MCF 10A (cell line): ENCODE data around the gene QSER1. TPM values are rescaled to one million over a fixed set of nuclear protein-coding genes. Genes with fewer than 3 reads are reported as not detected.
A peak's percentile ranks its signal among the peaks of the same experiment; 100 is the strongest.

Experiments used
- BruUV-seq: library from RNA; stranded (reverse); fragments of 400-500 nt; replicated peaks from 2 replicates; lab custom pipeline; 2021; lab: Mats Ljungman, UMichigan
- CTCF ChIA-PET: fragments of 300-600 bp; sonication (Branson Sonifier 250); formaldehyde crosslinking; extraction: SDS; loops from one replicate; lab custom pipeline; 2021; ENCODE audit warnings: antibody characterized with exemption, inconsistent platforms; lab: Yijun Ruan, JAX
- POLR2A ChIA-PET: fragments of 300-600, 350-650 bp; sonication (Branson Sonifier 250); formaldehyde crosslinking; extraction: SDS; loops from one replicate; lab custom pipeline; 2020; ENCODE audit warnings: antibody characterized with exemption, inconsistent platforms; lab: Yijun Ruan, JAX
- DNase-seq: peaks from one replicate; pipeline ENCODE4 v3.0.0-alpha.2; 2018; ENCODE audit not compliant: unreplicated experiment
- H3K27ac Mint-ChIP-seq: one replicate; pipeline ENCODE4 v1.8.0; 2022; ENCODE audit warnings: mild to moderate bottlenecking, low read depth, mixed read lengths; ENCODE audit not compliant: unreplicated experiment
- H3K27me3 Mint-ChIP-seq: one replicate; pipeline ENCODE4 v1.8.0; 2022; ENCODE audit warnings: mixed read lengths; ENCODE audit not compliant: insufficient read depth, unreplicated experiment
- H3K36me3 Mint-ChIP-seq: one replicate; pipeline ENCODE4 v1.8.0; 2022; ENCODE audit warnings: mild to moderate bottlenecking, moderate library complexity, mixed read lengths; ENCODE audit not compliant: insufficient read depth, unreplicated experiment
- H3K4me1 Mint-ChIP-seq: one replicate; pipeline ENCODE4 v1.8.0; 2022; ENCODE audit warnings: mixed read lengths; ENCODE audit not compliant: insufficient read depth, unreplicated experiment
- H3K4me3 Mint-ChIP-seq: one replicate; pipeline ENCODE4 v1.8.0; 2022; ENCODE audit warnings: mild to moderate bottlenecking, moderate library complexity, mixed read lengths; ENCODE audit not compliant: unreplicated experiment
- H3K9me3 Mint-ChIP-seq: one replicate; pipeline ENCODE4 v1.8.0; 2022; ENCODE audit warnings: mixed read lengths; ENCODE audit not compliant: unreplicated experiment
- intact Hi-C: fragments of 100-400 bp; cut with micrococcal nuclease; formaldehyde crosslinking; loops from 2 replicates; pipeline ENCODE4 v1.14.1; 2022
- total RNA-seq: library from RNA; stranded (reverse); gene quantifications from 2 replicates; pipeline ENCODE4 v1.2.3, GENCODE V29; 2022
- TF ChIP-seq, protein P1 (sequence below): fragments of 200-600 bp; IDR thresholded peaks from one replicate; pipeline ENCODE4 v1.8.0; 2022; ENCODE audit warnings: antibody characterized with exemption, mild to moderate bottlenecking; ENCODE audit not compliant: unreplicated experiment

Gene QSER1
- total RNA-seq, 1 experiment from 2014 or later: 39.3 TPM

DNA sequence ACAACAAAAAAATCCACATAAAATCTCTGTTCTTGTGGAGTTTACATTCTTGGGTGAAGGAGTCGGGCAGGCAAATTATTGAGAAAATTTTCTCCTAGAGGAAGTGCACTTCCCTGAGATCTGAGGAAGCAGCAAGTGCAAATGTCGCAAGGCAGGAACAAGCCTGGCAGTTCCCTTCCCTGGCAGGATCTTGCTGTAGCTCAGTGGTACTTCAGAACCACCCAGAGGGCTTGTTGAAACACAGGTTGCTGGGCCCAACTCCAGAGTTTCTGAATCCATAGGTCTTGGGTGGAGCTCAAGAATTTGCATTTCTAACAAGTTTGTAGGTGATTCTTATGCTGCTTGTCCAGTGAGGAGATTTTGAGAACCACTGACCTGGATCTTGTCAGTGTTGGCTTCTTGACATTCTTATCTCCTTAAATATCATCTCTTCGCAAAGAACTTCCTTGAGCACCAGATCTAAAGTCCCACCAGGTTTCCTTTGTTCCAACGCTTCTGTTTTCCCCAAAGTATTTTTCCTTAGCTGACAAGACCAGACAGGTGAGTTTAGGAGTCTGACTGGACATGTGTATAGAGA is 9.6 kb downstream of the QSER1 start:
- ChIA-PET POLR2A (interaction anchor here (2.0 to 2.5 kb wide), 2 partner anchors 8 to 10 kb away, joined by 8 to 12 read pairs; partner anchors contain the start of gene QSER1), CTCF (interaction anchor here (0.6 to 1.0 kb wide), 6 partner anchors 58 to 671 kb away, joined by 3 to 5 read pairs (median 3); no protein-coding TSS in a partner anchor)
- H3K27ac Mint-ChIP-seq: peak overlapping the region; percentile 51
- no peaks in the 10 kb centered on the region for H3K27me3 Mint-ChIP-seq
- BruUV-seq: no TSS peak
- DNase-seq: peak; percentile 30
- H3K9me3 Mint-ChIP-seq: no peaks in the 10 kb centered on the region
- intact Hi-C loops: no loop called here
- peaks cover 13% of the 10 kb centered on the region for H3K36me3 Mint-ChIP-seq
- H3K4me3 Mint-ChIP-seq: no peak overlapping the region
- peaks cover 43% of the 10 kb centered on the region for H3K4me1 Mint-ChIP-seq
- TF ChIP-seq, protein P1, sequence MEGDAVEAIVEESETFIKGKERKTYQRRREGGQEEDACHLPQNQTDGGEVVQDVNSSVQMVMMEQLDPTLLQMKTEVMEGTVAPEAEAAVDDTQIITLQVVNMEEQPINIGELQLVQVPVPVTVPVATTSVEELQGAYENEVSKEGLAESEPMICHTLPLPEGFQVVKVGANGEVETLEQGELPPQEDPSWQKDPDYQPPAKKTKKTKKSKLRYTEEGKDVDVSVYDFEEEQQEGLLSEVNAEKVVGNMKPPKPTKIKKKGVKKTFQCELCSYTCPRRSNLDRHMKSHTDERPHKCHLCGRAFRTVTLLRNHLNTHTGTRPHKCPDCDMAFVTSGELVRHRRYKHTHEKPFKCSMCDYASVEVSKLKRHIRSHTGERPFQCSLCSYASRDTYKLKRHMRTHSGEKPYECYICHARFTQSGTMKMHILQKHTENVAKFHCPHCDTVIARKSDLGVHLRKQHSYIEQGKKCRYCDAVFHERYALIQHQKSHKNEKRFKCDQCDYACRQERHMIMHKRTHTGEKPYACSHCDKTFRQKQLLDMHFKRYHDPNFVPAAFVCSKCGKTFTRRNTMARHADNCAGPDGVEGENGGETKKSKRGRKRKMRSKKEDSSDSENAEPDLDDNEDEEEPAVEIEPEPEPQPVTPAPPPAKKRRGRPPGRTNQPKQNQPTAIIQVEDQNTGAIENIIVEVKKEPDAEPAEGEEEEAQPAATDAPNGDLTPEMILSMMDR: no peak

DNA sequence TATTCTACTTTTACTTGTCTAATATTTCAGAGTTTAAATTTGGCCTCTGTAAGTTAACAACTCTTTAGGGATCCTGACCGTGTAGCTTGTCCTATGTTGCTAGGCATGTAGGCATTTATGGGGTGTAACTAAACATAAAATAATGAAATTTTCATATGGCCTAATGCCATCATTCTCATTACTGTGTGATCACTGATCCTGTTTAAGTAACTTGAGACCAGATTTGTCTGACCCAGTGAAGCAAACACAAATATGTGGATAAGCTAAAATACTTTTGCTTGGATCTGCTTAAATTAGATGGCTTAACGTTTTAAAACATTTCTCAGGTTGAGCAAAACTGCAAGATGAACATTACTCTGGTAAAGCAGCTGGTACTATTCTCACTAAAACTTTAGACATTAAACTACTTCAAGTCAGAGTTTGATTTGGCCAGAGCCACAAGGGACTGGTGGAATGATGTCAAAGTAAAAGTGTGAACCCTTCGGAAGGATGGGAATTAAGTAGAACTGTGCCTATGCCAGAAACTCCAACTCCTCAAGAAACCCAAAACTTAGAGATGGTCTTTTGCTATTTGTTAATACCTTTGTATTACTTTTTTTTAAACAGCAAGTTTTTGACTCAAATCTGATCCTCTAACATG is 12.5 kb downstream of the QSER1 start:
- H3K27ac Mint-ChIP-seq: peak overlapping the region; percentile 31
- H3K36me3 Mint-ChIP-seq: no peaks in the 10 kb centered on the region
- no peaks in the 10 kb centered on the region for H3K27me3 Mint-ChIP-seq
- no peak for DNase-seq
- ChIA-PET CTCF (interaction anchor here (0.6 to 1.2 kb wide), 4 partner anchors 13 to 668 kb away, joined by 3 to 4 read pairs (median 3); partner anchors contain the start of gene QSER1), POLR2A (interaction anchor here (0.7 to 2.2 kb wide), 3 partner anchors 10 to 24 kb away, joined by 3 to 13 read pairs (median 7); partner anchors contain the start of gene QSER1)
- TF ChIP-seq, protein P1: no peak
- intact Hi-C loops: no loop called here
- no TSS peak for BruUV-seq
- H3K4me1 Mint-ChIP-seq: peaks cover 23% of the 10 kb centered on the region
- H3K9me3 Mint-ChIP-seq: no peaks in the 10 kb centered on the region
- H3K4me3 Mint-ChIP-seq: no peak overlapping the region

DNA sequence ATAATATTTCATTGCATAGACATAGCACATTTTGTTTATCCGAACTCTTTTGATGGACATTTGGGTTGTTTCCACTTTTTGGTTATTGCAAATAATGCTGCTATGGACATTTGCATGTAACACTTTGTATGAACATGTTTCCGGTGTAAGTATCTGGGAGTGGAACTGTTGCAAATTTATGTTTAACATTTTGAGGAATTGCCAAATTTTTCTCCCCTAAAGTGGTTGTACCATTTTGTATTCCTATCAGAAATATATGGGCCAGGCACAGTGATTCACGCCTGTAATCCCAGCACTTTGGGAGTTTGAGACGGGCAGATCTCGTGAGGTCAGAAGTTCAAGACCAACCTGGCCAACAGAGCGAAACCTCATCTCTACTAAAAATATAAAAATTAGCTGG is 16.0 kb downstream of the QSER1 start:
- Mint-ChIP-seq H3K27me3 (no peaks in the 10 kb centered on the region), H3K27ac (no peak overlapping the region), H3K9me3 (no peaks in the 10 kb centered on the region), H3K4me3 (no peak overlapping the region), H3K36me3 (no peaks in the 10 kb centered on the region), H3K4me1 (peaks cover 11% of the 10 kb centered on the region)
- no peak for DNase-seq
- intact Hi-C loops: no loop called here
- TF ChIP-seq, protein P1: no peak
- POLR2A ChIA-PET: interaction anchor here (0.6 kb wide), 1 partner anchor 80 kb away, joined by 3 read pairs; no protein-coding TSS in a partner anchor
- CTCF ChIA-PET: interaction anchor here (0.7 kb wide), 1 partner anchor 46 kb away, joined by 3 read pairs; no protein-coding TSS in a partner anchor
- BruUV-seq: no TSS peak

DNA sequence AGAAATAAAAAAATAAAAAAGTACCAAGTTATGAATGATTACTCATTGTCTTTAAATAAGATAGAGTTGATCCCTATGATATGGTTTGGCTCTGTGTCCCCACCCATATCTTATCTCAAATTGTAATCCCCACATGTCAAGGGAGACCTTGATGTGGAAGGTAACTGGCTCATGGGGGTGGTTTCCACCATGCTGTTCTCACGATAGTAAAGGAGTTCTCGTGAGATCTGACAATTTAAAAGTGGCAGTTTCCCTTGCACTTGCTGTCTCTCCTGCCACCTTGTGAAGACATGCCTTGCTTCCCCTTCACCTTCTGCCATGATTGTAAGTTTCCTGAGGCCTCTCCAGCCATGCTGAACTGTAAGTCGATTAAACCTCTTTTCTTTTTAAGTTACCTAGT is 18.8 kb downstream of the QSER1 start:
- H3K27ac Mint-ChIP-seq: no peak overlapping the region
- intact Hi-C loops: no loop called here
- H3K9me3 Mint-ChIP-seq: no peaks in the 10 kb centered on the region
- BruUV-seq: no TSS peak
- ChIA-PET CTCF (no interaction called here), POLR2A (no interaction called here)
- H3K4me1 Mint-ChIP-seq: peaks cover 11% of the 10 kb centered on the region
- H3K27me3 Mint-ChIP-seq: no peaks in the 10 kb centered on the region
- no peak for DNase-seq
- H3K36me3 Mint-ChIP-seq: no peaks in the 10 kb centered on the region
- no peak overlapping the region for H3K4me3 Mint-ChIP-seq
- TF ChIP-seq, protein P1: no peak
